ENCODE data around the gene CLDN9. TPM values are rescaled to one million over a fixed set of nuclear protein-coding genes. Genes with fewer than 3 reads are reported as not detected.

CLDN9 gene, protein sequence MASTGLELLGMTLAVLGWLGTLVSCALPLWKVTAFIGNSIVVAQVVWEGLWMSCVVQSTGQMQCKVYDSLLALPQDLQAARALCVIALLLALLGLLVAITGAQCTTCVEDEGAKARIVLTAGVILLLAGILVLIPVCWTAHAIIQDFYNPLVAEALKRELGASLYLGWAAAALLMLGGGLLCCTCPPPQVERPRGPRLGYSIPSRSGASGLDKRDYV
- not detected in 2 replicates for total RNA-seq (ENCODE audit: low replicate concordance)

DNA sequence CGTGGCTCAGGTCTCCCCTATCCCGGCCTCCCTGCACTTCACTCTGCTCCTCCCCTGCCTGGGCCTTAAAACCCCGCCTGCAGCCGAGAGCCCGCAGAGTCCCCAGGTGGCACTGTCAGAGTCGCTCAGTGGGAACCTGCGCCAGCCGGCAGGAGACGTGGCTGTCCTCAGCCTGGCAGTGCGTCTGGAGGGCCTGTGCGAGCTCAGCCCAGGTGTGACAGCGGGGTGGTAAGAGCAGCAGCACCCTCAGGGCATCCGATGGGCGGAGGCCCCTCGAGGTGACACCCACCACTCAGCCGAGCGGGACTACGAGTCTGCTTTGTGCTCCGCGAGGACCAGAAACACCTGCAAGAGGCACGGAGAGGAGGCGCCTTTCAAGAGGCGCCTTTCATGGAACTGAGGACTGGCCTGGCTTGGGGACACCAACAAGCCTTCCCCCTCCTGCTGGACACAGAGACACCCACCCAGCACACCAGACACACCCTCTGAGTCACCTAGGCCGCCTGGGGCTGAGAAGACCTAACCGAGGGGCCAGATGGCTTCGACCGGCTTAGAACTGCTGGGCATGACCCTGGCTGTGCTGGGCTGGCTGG lies at the start of gene CLDN9:
Gene CLDN9 (plus strand): TSS at position 96 of the 593 bp plus-strand sequence. CDS start 440 bp downstream, at position 536.
- DNase-seq (ENCODE audit: low read depth), result no peak
- no peak within 1 kb of the TSS for H3K4me3 ChIP-seq (ENCODE audit: low read depth, low read length)
- TF ChIP-seq, protein P1, sequence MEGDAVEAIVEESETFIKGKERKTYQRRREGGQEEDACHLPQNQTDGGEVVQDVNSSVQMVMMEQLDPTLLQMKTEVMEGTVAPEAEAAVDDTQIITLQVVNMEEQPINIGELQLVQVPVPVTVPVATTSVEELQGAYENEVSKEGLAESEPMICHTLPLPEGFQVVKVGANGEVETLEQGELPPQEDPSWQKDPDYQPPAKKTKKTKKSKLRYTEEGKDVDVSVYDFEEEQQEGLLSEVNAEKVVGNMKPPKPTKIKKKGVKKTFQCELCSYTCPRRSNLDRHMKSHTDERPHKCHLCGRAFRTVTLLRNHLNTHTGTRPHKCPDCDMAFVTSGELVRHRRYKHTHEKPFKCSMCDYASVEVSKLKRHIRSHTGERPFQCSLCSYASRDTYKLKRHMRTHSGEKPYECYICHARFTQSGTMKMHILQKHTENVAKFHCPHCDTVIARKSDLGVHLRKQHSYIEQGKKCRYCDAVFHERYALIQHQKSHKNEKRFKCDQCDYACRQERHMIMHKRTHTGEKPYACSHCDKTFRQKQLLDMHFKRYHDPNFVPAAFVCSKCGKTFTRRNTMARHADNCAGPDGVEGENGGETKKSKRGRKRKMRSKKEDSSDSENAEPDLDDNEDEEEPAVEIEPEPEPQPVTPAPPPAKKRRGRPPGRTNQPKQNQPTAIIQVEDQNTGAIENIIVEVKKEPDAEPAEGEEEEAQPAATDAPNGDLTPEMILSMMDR (IDR thresholded peaks at IDR 0.05; ENCODE audit: insufficient read depth, low read length), result no peak

DNA sequence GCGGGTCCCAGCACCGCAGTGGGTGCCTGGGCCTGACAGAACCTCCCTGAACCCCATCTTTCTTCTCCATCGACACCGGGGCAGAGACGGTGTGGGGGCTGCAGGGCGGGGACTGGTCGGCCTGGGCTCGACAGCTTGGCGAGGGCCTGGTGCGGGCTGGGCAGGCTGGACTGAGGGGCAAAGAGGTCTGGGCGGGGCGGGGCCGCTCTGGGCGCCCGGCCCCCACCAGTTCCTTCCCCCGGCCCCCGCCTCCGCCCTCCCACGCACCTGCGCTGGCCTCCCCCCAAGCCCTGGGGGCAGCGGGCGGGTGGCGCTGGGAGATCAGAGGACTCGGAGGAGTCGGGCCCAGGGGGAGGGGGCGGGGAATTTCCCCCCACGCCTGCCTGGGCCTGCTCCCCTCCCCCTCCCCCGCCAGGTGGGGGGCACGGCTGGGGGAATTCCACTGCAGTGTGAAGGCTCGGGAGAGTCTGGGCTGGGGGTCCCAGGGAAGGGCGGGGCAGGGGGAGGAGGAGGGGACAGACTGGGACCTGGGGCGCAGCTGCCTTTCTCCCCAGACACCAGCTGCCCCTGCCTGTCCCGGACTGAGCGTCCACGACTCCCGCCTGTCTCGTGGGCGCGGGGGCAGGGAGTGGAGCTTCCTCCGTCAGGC lies 49.5 kb upstream of the CLDN9 start:
- H3K4me3 ChIP-seq (ENCODE audit: low read depth, low read length), result no peak overlapping the region
- TF ChIP-seq, protein P1 (IDR thresholded peaks at IDR 0.05; ENCODE audit: insufficient read depth, low read length), result no peak
- no peak for DNase-seq (ENCODE audit: low read depth)

GRCh38 chr16:2963723-2964474 lies 48.8 kb upstream of the CLDN9 start, which contains the start of gene KREMEN2:
Gene KREMEN2, plus strand, starts transcription at chr16:2964275. Its CDS starts 246 bp downstream, at chr16:2964521.
- TF ChIP-seq, protein P1 (IDR thresholded peaks at IDR 0.05; ENCODE audit: insufficient read depth, low read length), result no peak
- no peak for DNase-seq (ENCODE audit: low read depth)
- H3K4me3 ChIP-seq (ENCODE audit: low read depth, low read length), result no peak within 1 kb of the TSS

GRCh38 chr16:2964475-2965336 lies 48.0 kb upstream of the CLDN9 start:
- DNase-seq (ENCODE audit: low read depth), result no peak

DNA sequence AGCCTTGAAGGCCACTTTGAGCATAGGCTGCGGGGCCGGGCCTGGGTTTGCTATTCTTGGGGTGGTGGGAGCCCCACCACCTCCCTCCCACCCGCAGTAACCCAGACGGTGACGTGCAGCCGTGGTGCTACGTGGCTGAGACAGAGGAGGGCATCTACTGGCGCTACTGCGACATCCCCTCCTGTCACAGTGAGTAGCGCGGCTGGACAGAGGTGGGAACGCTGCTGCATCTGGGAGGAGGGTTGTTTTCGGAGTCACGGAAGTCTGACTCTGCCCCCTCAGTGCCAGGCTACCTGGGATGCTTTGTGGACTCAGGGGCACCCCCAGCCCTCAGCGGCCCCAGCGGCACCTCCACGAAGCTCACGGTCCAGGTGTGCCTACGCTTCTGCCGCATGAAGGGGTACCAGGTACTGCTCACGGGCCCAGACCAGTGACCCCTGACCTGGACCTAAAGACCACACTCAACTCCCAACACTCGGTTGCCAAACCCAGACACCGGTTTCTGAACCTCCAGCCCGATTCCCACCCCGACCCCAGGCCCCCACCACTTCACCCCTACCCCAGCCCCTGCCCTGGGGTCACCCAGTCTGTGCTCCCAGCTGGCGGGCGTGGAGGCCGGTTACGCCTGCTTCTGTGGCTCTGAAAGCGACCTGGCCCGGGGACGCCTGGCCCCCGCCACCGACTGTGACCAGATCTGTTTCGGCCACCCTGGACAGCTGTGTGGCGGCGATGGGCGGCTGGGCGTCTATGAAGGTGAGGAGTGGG lies 46.5 kb upstream of the CLDN9 start:
- no peak overlapping the region for H3K4me3 ChIP-seq (ENCODE audit: low read depth, low read length)
- no peak for DNase-seq (ENCODE audit: low read depth)
- TF ChIP-seq, protein P1 (IDR thresholded peaks at IDR 0.05; ENCODE audit: insufficient read depth, low read length), result no peak

More at GRCh38 chr16:2964475-2965336, 48.0 kb upstream of the CLDN9 start:
- TF ChIP-seq, protein P1 (IDR thresholded peaks at IDR 0.05; ENCODE audit: insufficient read depth, low read length), result no peak
- H3K4me3 ChIP-seq (ENCODE audit: low read depth, low read length), result no peak overlapping the region
